GM12891 (cell line): ENCODE data around the gene OR51B2.

Experiments used
- POLR2A ChIP-seq: IDR thresholded peaks from 2 replicates; pipeline ENCODE4 v1.6.1; 2011; ENCODE audit warnings: low read depth, low read length, control low read depth
- POLR2AphosphoS5 ChIP-seq: IDR thresholded peaks from 2 replicates; pipeline ENCODE4 v1.6.1; 2011; ENCODE audit warnings: low read depth, low read length, control low read depth
- TAF1 ChIP-seq: IDR thresholded peaks from 2 replicates; pipeline ENCODE4 v1.6.1; 2011; ENCODE audit warnings: low read depth, low read length, control low read depth

DNA sequence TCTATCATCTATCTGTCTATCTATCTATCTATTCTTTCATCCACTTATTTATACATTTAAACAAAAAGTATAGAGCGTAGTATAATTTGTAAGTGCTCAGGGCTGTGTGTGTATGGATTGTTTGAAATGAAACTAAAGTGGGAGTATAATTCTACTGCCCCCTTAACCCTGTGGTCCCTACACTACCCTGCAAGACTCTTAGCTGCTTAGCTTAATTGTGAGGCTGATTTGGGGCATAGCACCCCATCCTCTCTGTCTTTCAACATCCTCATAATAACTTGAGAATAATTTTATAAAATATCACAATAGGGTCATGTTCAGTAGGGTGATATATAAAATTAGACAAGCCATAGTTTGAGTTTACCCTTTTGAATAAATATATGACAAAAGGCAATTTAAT lies 34.0 kb downstream of the OR51B2 start:
- TF ChIP-seq POLR2A (no peak), TAF1 (no peak), POLR2AphosphoS5 (no peak)
